GM18526 (cell line): ENCODE measurements around the gene ZDHHC14.

ENCODE experiments used
- POLR2A ChIP-seq: IDR thresholded peaks from 3 replicates; pipeline ENCODE4 v1.6.1; 2011; ENCODE audit not compliant: insufficient read length; ENCODE audit errors: extremely low read depth

ZDHHC14 gene

GRCh38 chr6:157556671-157557430 is 175.9 kb downstream of the ZDHHC14 start:
- no peak for TF ChIP-seq POLR2A

- no peak for TF ChIP-seq POLR2A
Observed at GRCh38 chr6:157557559-157557958, 176.6 kb downstream of the ZDHHC14 start.

- TF ChIP-seq POLR2A, result no peak
Observed at GRCh38 chr6:157558049-157558448, 177.1 kb downstream of the ZDHHC14 start.

- TF ChIP-seq POLR2A, result no peak
Observed at GRCh38 chr6:157558487-157559200, 177.7 kb downstream of the ZDHHC14 start.

- TF ChIP-seq POLR2A, result no peak
Observed at GRCh38 chr6:157559201-157559756, 178.3 kb downstream of the ZDHHC14 start.

GRCh38 chr6:157560691-157561413 is 179.9 kb downstream of the ZDHHC14 start:
- TF ChIP-seq POLR2A, result no peak

GRCh38 chr6:157561414-157561790 is 180.4 kb downstream of the ZDHHC14 start:
- TF ChIP-seq POLR2A, result no peak

- no peak for TF ChIP-seq POLR2A
Observed at GRCh38 chr6:157561929-157562810, 181.2 kb downstream of the ZDHHC14 start.

GRCh38 chr6:157562997-157563396 is 182.0 kb downstream of the ZDHHC14 start:
- TF ChIP-seq POLR2A, result no peak

- TF ChIP-seq POLR2A, result no peak
Observed at GRCh38 chr6:157563611-157564284, 182.8 kb downstream of the ZDHHC14 start.

- TF ChIP-seq POLR2A, result no peak
Observed at GRCh38 chr6:157568702-157569101, 187.7 kb downstream of the ZDHHC14 start.

GRCh38 chr6:157569543-157569942 is 188.6 kb downstream of the ZDHHC14 start:
- no peak for TF ChIP-seq POLR2A

GRCh38 chr6:157570104-157570503 is 189.1 kb downstream of the ZDHHC14 start:
- no peak for TF ChIP-seq POLR2A

GRCh38 chr6:157570752-157571151 is 189.8 kb downstream of the ZDHHC14 start:
- TF ChIP-seq POLR2A, result no peak
